ENCODE measurements around the gene IL1R1.

Gene IL1R1

GRCh38 chr2:102179788-102180686, 37.5 kb downstream of the IL1R1 start:
- TF ChIP-seq CTCF (IDR thresholded peaks at IDR 0.05; ENCODE audit: insufficient read depth, low read length, missing control alignments) = no peak
- no peak for DNase-seq (ENCODE audit: low read depth, low spot score)
- no peak overlapping the region for H3K4me3 ChIP-seq (ENCODE audit: low read depth, low read length)
- CTCF ChIA-PET = interaction anchor here (0.7 to 5.1 kb wide), 5 partner anchors 13 to 296 kb away, joined by 3 to 32 read pairs (median 4); no protein-coding TSS in a partner anchor
- POLR2A ChIA-PET = no interaction called here

GRCh38 chr2:102180687-102180999, 38.1 kb downstream of the IL1R1 start:
- DNase-seq (ENCODE audit: low read depth, low spot score) = no peak
- H3K4me3 ChIP-seq (ENCODE audit: low read depth, low read length) = no peak overlapping the region
- ChIA-PET POLR2A (no interaction called here), CTCF (interaction anchor here (0.8 to 5.1 kb wide), 3 partner anchors 12 to 172 kb away, joined by 4 to 32 read pairs (median 4); no protein-coding TSS in a partner anchor)
- TF ChIP-seq CTCF (IDR thresholded peaks at IDR 0.05; ENCODE audit: insufficient read depth, low read length, missing control alignments) = no peak

DNA sequence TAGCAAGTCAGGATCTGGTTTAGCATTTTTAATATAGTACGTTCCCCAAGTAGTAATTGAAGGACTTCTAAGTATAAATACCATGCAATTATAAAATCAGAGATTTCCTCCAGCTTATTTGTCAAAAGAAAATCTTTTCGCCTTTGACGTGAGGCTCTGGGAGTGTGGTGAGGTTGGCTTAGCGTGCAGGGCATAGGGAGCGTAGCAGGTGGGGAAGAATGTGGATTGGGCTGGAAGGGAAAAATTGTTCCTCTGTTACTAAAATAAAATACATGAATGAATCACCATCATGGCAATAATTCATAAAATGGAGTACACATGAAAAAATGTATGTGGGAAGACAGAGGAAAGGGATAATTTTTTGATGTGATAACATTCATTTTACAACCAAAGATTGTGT, 38.8 kb downstream of the IL1R1 start:
- ChIA-PET POLR2A (no interaction called here), CTCF (interaction anchor here (1.0 to 5.1 kb wide), 4 partner anchors 11 to 175 kb away, joined by 3 to 32 read pairs (median 4); no protein-coding TSS in a partner anchor)
- H3K4me3 ChIP-seq (ENCODE audit: low read depth, low read length) = no peak overlapping the region
- no peak for TF ChIP-seq CTCF (IDR thresholded peaks at IDR 0.05; ENCODE audit: insufficient read depth, low read length, missing control alignments)
- DNase-seq (ENCODE audit: low read depth, low spot score) = no peak

- POLR2A ChIA-PET = no interaction called here
- TF ChIP-seq CTCF (IDR thresholded peaks at IDR 0.05; ENCODE audit: insufficient read depth, low read length, missing control alignments) = no peak
- CTCF ChIA-PET = interaction anchor here (1.0 to 1.9 kb wide), 3 partner anchors 11 to 176 kb away, joined by 3 to 4 read pairs (median 4); no protein-coding TSS in a partner anchor
- H3K4me3 ChIP-seq (ENCODE audit: low read depth, low read length) = no peak overlapping the region
- no peak for DNase-seq (ENCODE audit: low read depth, low spot score)
Observed at GRCh38 chr2:102181919-102182635, 39.5 kb downstream of the IL1R1 start.

GRCh38 chr2:102184018-102184417, 41.5 kb downstream of the IL1R1 start:
- ChIA-PET POLR2A (no interaction called here), CTCF (interaction anchor here (1.0 to 5.8 kb wide), 3 partner anchors 17 to 164 kb away, joined by 4 to 30 read pairs (median 11); no protein-coding TSS in a partner anchor)
- no peak overlapping the region for H3K4me3 ChIP-seq (ENCODE audit: low read depth, low read length)
- no peak for TF ChIP-seq CTCF (IDR thresholded peaks at IDR 0.05; ENCODE audit: insufficient read depth, low read length, missing control alignments)
- DNase-seq (ENCODE audit: low read depth, low spot score) = no peak

DNA sequence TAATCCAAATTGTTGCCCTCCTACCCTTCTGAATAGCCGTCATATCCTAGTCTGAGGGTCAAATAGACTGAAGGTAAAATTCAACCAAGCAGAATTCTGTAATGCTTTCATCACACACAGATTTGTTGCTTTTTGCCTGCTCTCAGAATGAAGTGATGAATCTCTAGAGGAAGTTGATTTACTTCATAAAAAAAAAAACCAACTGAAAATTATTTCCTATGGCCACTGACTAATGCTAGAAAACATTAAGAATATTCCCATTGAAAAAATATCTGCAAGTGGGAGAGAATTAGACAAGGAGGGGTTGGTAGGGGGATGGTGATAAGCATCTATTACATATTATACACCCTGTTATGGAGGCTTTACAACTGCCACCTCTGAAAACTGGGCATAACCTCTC, 42.0 kb downstream of the IL1R1 start:
- no peak for DNase-seq (ENCODE audit: low read depth, low spot score)
- TF ChIP-seq CTCF (IDR thresholded peaks at IDR 0.05; ENCODE audit: insufficient read depth, low read length, missing control alignments) = no peak
- CTCF ChIA-PET = interaction anchor here (0.7 to 5.8 kb wide), 4 partner anchors 18 to 164 kb away, joined by 4 to 30 read pairs (median 8); no protein-coding TSS in a partner anchor
- POLR2A ChIA-PET = no interaction called here
- no peak overlapping the region for H3K4me3 ChIP-seq (ENCODE audit: low read depth, low read length)

Measured in AG04449 (cell line).